H9 (cell line): ENCODE results near the gene GPR42. TPM values are rescaled to one million over a fixed set of nuclear protein-coding genes. Genes with fewer than 3 reads are reported as not detected.

Experiments
- DNase-seq: peaks from one replicate; pipeline ENCODE4 v3.0.0-alpha.2; 2017
- H2AFZ ChIP-seq: one replicate; pipeline ENCODE4 v1.6.1; 2013; ENCODE audit warnings: mild to moderate bottlenecking, low read length, control low read depth, moderate library complexity
- H2AK5ac ChIP-seq: 2 replicates; pipeline ENCODE4 v1.6.1; 2013; ENCODE audit warnings: low read length, control low read depth, mixed read lengths; ENCODE audit not compliant: insufficient read length
- H2BK120ac ChIP-seq: one replicate; pipeline ENCODE4 v1.6.1; 2013; ENCODE audit warnings: low read depth, mild to moderate bottlenecking, low read length, control low read depth, inconsistent platforms; ENCODE audit not compliant: poor library complexity, severe bottlenecking
- H2BK12ac ChIP-seq: 2 replicates; pipeline ENCODE4 v1.6.1; 2013; ENCODE audit warnings: low read length, control low read depth, mixed read lengths, low read depth; ENCODE audit not compliant: insufficient read length
- H2BK15ac ChIP-seq: 2 replicates; pipeline ENCODE4 v1.6.1; 2013; ENCODE audit warnings: low read depth, low read length, control low read depth
- H2BK20ac ChIP-seq: one replicate; pipeline ENCODE4 v1.6.1; 2013; ENCODE audit warnings: low read depth, mild to moderate bottlenecking, low read length, control low read depth, inconsistent platforms; ENCODE audit not compliant: poor library complexity, severe bottlenecking
- H2BK5ac ChIP-seq: 2 replicates; pipeline ENCODE4 v1.6.1; 2013; ENCODE audit warnings: low read length, control low read depth, mixed read lengths; ENCODE audit not compliant: insufficient read length
- H3K14ac ChIP-seq: 2 replicates; pipeline ENCODE4 v1.6.1; 2013; ENCODE audit warnings: low read length, control low read depth; ENCODE audit not compliant: insufficient read depth
- H3K18ac ChIP-seq: 2 replicates; pipeline ENCODE4 v1.6.1; 2013; ENCODE audit warnings: low read depth, mild to moderate bottlenecking, mixed read lengths, low read length, control low read depth; ENCODE audit not compliant: insufficient read length
- H3K23ac ChIP-seq: 2 replicates; pipeline ENCODE4 v1.6.1; 2013; ENCODE audit warnings: low read length, control low read depth, mixed read lengths, low read depth; ENCODE audit not compliant: insufficient read length
- H3K23me2 ChIP-seq: 2 replicates; pipeline ENCODE4 v1.6.1; 2013; ENCODE audit warnings: low read depth, mild to moderate bottlenecking, mixed read lengths, low read length, control low read depth; ENCODE audit not compliant: insufficient read length, poor library complexity, severe bottlenecking
- H3K27ac ChIP-seq: 2 replicates; pipeline ENCODE4 v1.5.1; 2013; ENCODE audit warnings: low read length, control low read depth, mixed read lengths, low read depth; ENCODE audit not compliant: insufficient read length
- H3K27me3 ChIP-seq: 2 replicates; pipeline ENCODE4 v1.6.1; 2013; ENCODE audit warnings: low read length, control low read depth, inconsistent platforms; ENCODE audit not compliant: insufficient read depth
- H3K4ac ChIP-seq: 2 replicates; pipeline ENCODE4 v1.6.1; 2013; ENCODE audit warnings: low read depth, mild to moderate bottlenecking, control low read depth, inconsistent platforms, low read length, moderate library complexity
- H3K4me1 ChIP-seq: 2 replicates; pipeline ENCODE4 v1.6.1; 2013; ENCODE audit warnings: low read length, control low read depth, inconsistent platforms; ENCODE audit not compliant: insufficient read depth
- H3K4me2 ChIP-seq: 2 replicates; pipeline ENCODE4 v1.6.1; 2013; ENCODE audit warnings: low read length, control low read depth, mixed read lengths; ENCODE audit not compliant: insufficient read length, insufficient read depth
- H3K56ac ChIP-seq: 2 replicates; pipeline ENCODE4 v1.6.1; 2013; ENCODE audit warnings: low read depth, mild to moderate bottlenecking, mixed read lengths, low read length, control low read depth; ENCODE audit not compliant: insufficient read length
- H3K79me1 ChIP-seq: 2 replicates; pipeline ENCODE4 v1.6.1; 2013; ENCODE audit warnings: low read depth, mild to moderate bottlenecking, moderate library complexity, low read length, control low read depth, inconsistent platforms; ENCODE audit not compliant: insufficient read depth, poor library complexity, severe bottlenecking
- H3K79me2 ChIP-seq: 2 replicates; pipeline ENCODE4 v1.6.1; 2013; ENCODE audit warnings: low read length, control low read depth, inconsistent platforms; ENCODE audit not compliant: insufficient read depth
- H3K9ac ChIP-seq: 2 replicates; pipeline ENCODE4 v1.6.1; 2013; ENCODE audit warnings: low read length, control low read depth, mixed read lengths; ENCODE audit not compliant: insufficient read length; ENCODE audit errors: extremely low read depth
- H3K9me3 ChIP-seq: one replicate; pipeline ENCODE4 v1.6.1; 2013; ENCODE audit warnings: low read depth, low read length, inconsistent platforms; ENCODE audit not compliant: control insufficient read depth
- H3T11ph ChIP-seq: one replicate; pipeline ENCODE4 v1.6.1; 2013; ENCODE audit warnings: mild to moderate bottlenecking, low read length, control low read depth, inconsistent platforms
- H4K20me1 ChIP-seq: one replicate; pipeline ENCODE4 v1.6.1; 2013; ENCODE audit not compliant: control insufficient read depth, insufficient read length, insufficient read depth
- H4K5ac ChIP-seq: 2 replicates; pipeline ENCODE4 v1.6.1; 2013; ENCODE audit warnings: low read depth, mild to moderate bottlenecking, mixed read lengths, low read length, control low read depth; ENCODE audit not compliant: insufficient read length
- H4K8ac ChIP-seq: replicated peaks from 2 replicates; pipeline ENCODE4 v1.6.1; 2013; ENCODE audit warnings: low read length, control low read depth, mixed read lengths, low read depth; ENCODE audit not compliant: insufficient read length
- H4K91ac ChIP-seq: 2 replicates; pipeline ENCODE4 v1.6.1; 2013; ENCODE audit warnings: low read depth, mild to moderate bottlenecking, moderate library complexity, mixed read lengths, low read length, control low read depth; ENCODE audit not compliant: insufficient read length
- H3K27ac Mint-ChIP-seq, 3 experiments: 2 replicates in 2 of 3; 3 replicates in 1 of 3; pipeline ENCODE4 v1.8.0; 2020 to 2021; ENCODE audit warnings: mixed read lengths in 3 of 3, mild to moderate bottlenecking in 1 of 3, moderate library complexity in 1 of 3
- H3K27me3 Mint-ChIP-seq: 2 replicates; pipeline ENCODE4 v1.8.0; 2021; ENCODE audit warnings: low read depth, mild to moderate bottlenecking, moderate library complexity, mixed read lengths
- H3K36me3 Mint-ChIP-seq, 3 experiments: 2 replicates in 2 of 3; 3 replicates in 1 of 3; pipeline ENCODE4 v1.8.0; 2020 to 2021; ENCODE audit warnings: low read depth in 3 of 3, mixed read lengths in 3 of 3; ENCODE audit not compliant: insufficient read depth in 1 of 3
- H3K4me1 Mint-ChIP-seq, 2 experiments: 2 replicates each; pipeline ENCODE4 v1.8.0; 2020; ENCODE audit warnings: mixed read lengths in 2 of 2
- H3K4me3 Mint-ChIP-seq, 2 experiments: 2 replicates in 1 of 2; 3 replicates in 1 of 2; pipeline ENCODE4 v1.8.0; 2020 to 2021; ENCODE audit warnings: mild to moderate bottlenecking in 2 of 2, mixed read lengths in 2 of 2, moderate library complexity in 1 of 2
- H3K9me3 Mint-ChIP-seq, 2 experiments: 2 replicates in 1 of 2; 3 replicates in 1 of 2; pipeline ENCODE4 v1.8.0; 2020; ENCODE audit warnings: mild to moderate bottlenecking in 2 of 2, mixed read lengths in 2 of 2, moderate library complexity in 1 of 2
- CTCF ChIP-seq: fragments of 200-600 bp; sonication (generic); conservative IDR thresholded peaks from 3 replicates; pipeline ENCODE4 v1.8.0; 2021; ENCODE audit warnings: antibody characterized with exemption, mild to moderate bottlenecking
- WGBS: extraction: QIAGEN DNeasy Blood & Tissue Kit; methylation state at CpG from one replicate; pipeline ENCODE4 v1.1.7; 2013; ENCODE audit warnings: missing lambda C conversion rate, low lambda C conversion rate, mixed read lengths; ENCODE audit not compliant: insufficient read length; ENCODE audit errors: extremely low coverage; 5-methylcytosine and 5-hydroxymethylcytosine counted together
- total RNA-seq: library from RNA; stranded (reverse); gene quantifications from 2 replicates; pipeline ENCODE4 v1.2.1, GENCODE V29; 2021

The GPR42 gene
- total RNA-seq, 1 experiment from 2014 or later, result not detected

- no peak for DNase-seq
- no CpG with 5 or more reads among the region's 12 CpGs for WGBS
- Histone ChIP-seq H4K91ac (no peak overlapping the region), H4K8ac (no peak overlapping the region), H2BK120ac (no peak overlapping the region), H2BK12ac (no peak overlapping the region), H4K5ac (no peak overlapping the region), H2AK5ac (no peak overlapping the region), H3K14ac (no peak overlapping the region), H2BK20ac (no peak overlapping the region), H3K9me3 (no peaks in the 10 kb centered on the region), H3K27ac (no peak overlapping the region), H2BK15ac (no peak overlapping the region), H3K79me1 (no peaks in the 10 kb centered on the region), H2BK5ac (no peak overlapping the region), H3K9ac (no peak overlapping the region), H3K4me1 (peaks cover 9% of the 10 kb centered on the region; the same call in 1 of the 2 replicates), H3K23me2 (no peaks in the 10 kb centered on the region), H2AFZ (no peak overlapping the region), H3K27me3 (no peaks in the 10 kb centered on the region), H3K23ac (no peak overlapping the region), H4K20me1 (no peaks in the 10 kb centered on the region), H3T11ph (no peak overlapping the region), H3K4me2 (no peak overlapping the region), H3K79me2 (no peaks in the 10 kb centered on the region), H3K18ac (no peak overlapping the region), H3K4ac (no peak overlapping the region), H3K56ac (no peak overlapping the region)
- H3K27ac Mint-ChIP-seq, result no peak overlapping the region
- no peaks in the 10 kb centered on the region for H3K9me3 Mint-ChIP-seq
- no peak overlapping the region for H3K4me3 Mint-ChIP-seq
- no peak for TF ChIP-seq CTCF
- peaks cover 5% of the 10 kb centered on the region for H3K27me3 Mint-ChIP-seq
- H3K36me3 Mint-ChIP-seq, result no peaks in the 10 kb centered on the region
- peaks cover 10 to 12% of the 10 kb centered on the region in 2 experiments for H3K4me1 Mint-ChIP-seq
These were observed 38.1 kb upstream of the GPR42 start for GRCh38 chr19:35332817-35333216.
